ENCODE data around the gene CDKN2D.

DNA sequence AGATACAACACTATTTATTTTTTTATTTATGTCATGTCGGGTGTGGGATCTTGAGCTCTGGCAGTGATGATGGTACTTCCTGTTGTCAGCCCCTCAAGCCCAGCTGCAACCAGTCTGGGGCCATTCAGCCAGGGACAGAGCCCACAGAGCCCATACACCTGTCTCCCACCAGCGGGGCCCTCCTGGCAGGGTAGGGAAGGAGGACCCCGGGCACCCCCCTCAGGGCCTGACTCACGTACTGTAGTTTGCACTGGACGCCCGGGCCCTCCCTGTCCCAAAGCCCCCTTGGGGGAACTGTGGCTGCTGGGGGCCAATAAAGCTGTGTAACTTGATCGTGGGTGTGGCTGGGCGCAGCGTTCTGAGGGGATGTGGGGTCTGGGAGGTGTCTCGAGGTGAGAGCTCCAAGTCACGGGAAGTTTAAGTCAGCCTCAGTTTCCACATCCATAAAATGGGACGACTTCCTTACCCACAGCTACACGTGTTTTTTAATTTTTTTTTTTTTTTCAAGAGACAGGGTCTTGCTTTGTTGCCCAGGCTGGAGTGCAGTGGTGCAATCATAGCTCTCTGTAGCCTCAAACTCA lies 15.6 kb downstream of the CDKN2D start:
- TF ChIP-seq, protein P1, sequence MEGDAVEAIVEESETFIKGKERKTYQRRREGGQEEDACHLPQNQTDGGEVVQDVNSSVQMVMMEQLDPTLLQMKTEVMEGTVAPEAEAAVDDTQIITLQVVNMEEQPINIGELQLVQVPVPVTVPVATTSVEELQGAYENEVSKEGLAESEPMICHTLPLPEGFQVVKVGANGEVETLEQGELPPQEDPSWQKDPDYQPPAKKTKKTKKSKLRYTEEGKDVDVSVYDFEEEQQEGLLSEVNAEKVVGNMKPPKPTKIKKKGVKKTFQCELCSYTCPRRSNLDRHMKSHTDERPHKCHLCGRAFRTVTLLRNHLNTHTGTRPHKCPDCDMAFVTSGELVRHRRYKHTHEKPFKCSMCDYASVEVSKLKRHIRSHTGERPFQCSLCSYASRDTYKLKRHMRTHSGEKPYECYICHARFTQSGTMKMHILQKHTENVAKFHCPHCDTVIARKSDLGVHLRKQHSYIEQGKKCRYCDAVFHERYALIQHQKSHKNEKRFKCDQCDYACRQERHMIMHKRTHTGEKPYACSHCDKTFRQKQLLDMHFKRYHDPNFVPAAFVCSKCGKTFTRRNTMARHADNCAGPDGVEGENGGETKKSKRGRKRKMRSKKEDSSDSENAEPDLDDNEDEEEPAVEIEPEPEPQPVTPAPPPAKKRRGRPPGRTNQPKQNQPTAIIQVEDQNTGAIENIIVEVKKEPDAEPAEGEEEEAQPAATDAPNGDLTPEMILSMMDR (IDR thresholded peaks at IDR 0.05; ENCODE audit: poor library complexity): no peak
- TF ChIP-seq EZH2 (IDR thresholded peaks at IDR 0.05; ENCODE audit: borderline replicate concordance) (no peak), EZH2phosphoT487 (IDR thresholded peaks at IDR 0.05; ENCODE audit: low read depth, severe bottlenecking, unreplicated experiment) (no peak)

All from hepatocyte (in vitro differentiated cells).